Stomach (tissue), 9 donors: ENCODE measurements around the gene DPP6. TPM values are rescaled to one million over a fixed set of nuclear protein-coding genes. Genes with fewer than 3 reads are reported as not detected.

Experiments used
- DNase-seq, 2 donors: peaks; one replicate each; pipeline versions ENCODE4 v3.0.0 to v3.0.0-alpha.2; 2013 to 2019
- H3K27ac ChIP-seq, 5 donors: fragments of 200-600 bp in 4 of 5; sonication (generic) in 4 of 5; one replicate each; pipeline ENCODE4 v1.5.1; 2013 to 2019; ENCODE audit warnings: mild to moderate bottlenecking in 1 of 5, moderate library complexity in 1 of 5
- H3K27me3 ChIP-seq, 3 donors: fragments of 200-600 bp; sonication (generic); one replicate each; pipeline ENCODE4 v1.5.1; 2017 to 2019; ENCODE audit warnings: mixed run types in 1 of 3
- H3K36me3 ChIP-seq, 4 donors: fragments of 200-600 bp; sonication (generic); 1 replicate in 3 of 4; 2 replicates in 1 of 4; pipeline ENCODE4 v1.5.1; 2016 to 2019
- H3K4me1 ChIP-seq, 4 donors: fragments of 200-600 bp; sonication (generic); one replicate each; pipeline ENCODE4 v1.5.1; 2016 to 2019
- H3K4me3 ChIP-seq, 4 donors: fragments of 200-600 bp; sonication (generic) in 3 of 4; one replicate each; pipeline ENCODE4 v1.5.1; 2016 to 2019; ENCODE audit warnings: mild to moderate bottlenecking in 1 of 4
- H3K9me3 ChIP-seq, 4 donors: fragments of 200-600 bp; sonication (generic); one replicate each; pipeline ENCODE4 v1.5.1; 2016 to 2019
- CTCF ChIP-seq, 7 experiments: fragments of 450-650 bp in 4 of 7; fragments of 200-600 bp in 3 of 7; sonication (generic) in 3 of 7; IDR thresholded peaks; one replicate each; pipeline ENCODE4 v1.5.1; 2016 to 2019; ENCODE audit warnings: antibody characterized with exemption in 7 of 7, control low read depth in 2 of 7, mild to moderate bottlenecking in 1 of 7
- EP300 ChIP-seq: sonication (generic); formaldehyde crosslinking; IDR thresholded peaks from one replicate; pipeline ENCODE4 v1.6.1; 2017; ENCODE audit warnings: antibody characterized with exemption
- POLR2A ChIP-seq, 4 donors: fragments of 450-650 bp; IDR thresholded peaks; one replicate each; pipeline ENCODE4 v1.6.1; 2016; ENCODE audit warnings: antibody characterized with exemption in 4 of 4, control low read depth in 2 of 4, mild to moderate bottlenecking in 1 of 4, moderate library complexity in 1 of 4
- POLR2AphosphoS5 ChIP-seq, 3 donors: sonication (generic); formaldehyde crosslinking; IDR thresholded peaks; one replicate each; pipeline ENCODE4 v1.6.1; 2016; ENCODE audit warnings: antibody characterized with exemption in 3 of 3
- WGBS, 5 donors: extraction: QIAGEN DNeasy Blood & Tissue Kit in 3 of 5; methylation state at CpG; one replicate each; pipeline versions ENCODE4 v1.1.5 to v1.1.7; 2013 to 2018; 5-methylcytosine and 5-hydroxymethylcytosine counted together
- intact Hi-C: fragments of 100-400 bp; cut with DNase I; formaldehyde crosslinking; loops from one replicate; pipeline ENCODE4 v1.15.1; 2023; ENCODE audit warnings: low total_unique reads
- polyA plus RNA-seq, 3 donors: library from polyadenylated mRNA; stranded (reverse); fragments of 200-250 nt; gene quantifications; one replicate each; pipeline ENCODE4 v1.2.3, GENCODE V29; 2013
- total RNA-seq, 5 donors: library from RNA; depleted of rRNA; stranded (reverse); fragments of >200 nt; gene quantifications; one replicate each; pipeline versions ENCODE4 v1.1.0 to v1.2.3, GENCODE V29; 2014 to 2016
- donor health status: healthy with polysubstance abuse.
- donor health status: Bipolar disorder and iron deficiency.
- donor health status: healthy.

Gene DPP6
- total and polyA plus RNA-seq, 8 donors, result 0.15 to 29.8 (median 4.9) TPM

- H3K27ac ChIP-seq, result no peak overlapping the region
- TF ChIP-seq POLR2A (IDR thresholded peaks at IDR 0.05), result no peak
- TF ChIP-seq POLR2AphosphoS5 (IDR thresholded peaks at IDR 0.05), result no peak
- no peak for TF ChIP-seq CTCF (IDR thresholded peaks at IDR 0.05)
- TF ChIP-seq EP300, result no peak
- no peaks in the 10 kb centered on the region for H3K27me3 ChIP-seq
- no peak for DNase-seq
- no peaks in the 10 kb centered on the region for H3K36me3 ChIP-seq
- 37 to 90% (median 75%) methylated on average over 2 to 3 of the region's 3 CpGs for WGBS, 5 donors
- no peaks in the 10 kb centered on the region for H3K4me1 ChIP-seq
- no peak overlapping the region for H3K4me3 ChIP-seq
- intact Hi-C loops, result no loop called here
- H3K9me3 ChIP-seq, result no peaks in the 10 kb centered on the region
Observed at GRCh38 chr7:154571772-154572171, 519.6 kb downstream of the DPP6 start.

GRCh38 chr7:154574235-154574634, 522.0 kb downstream of the DPP6 start:
- no peak for DNase-seq

GRCh38 chr7:154575497-154575896, 523.3 kb downstream of the DPP6 start:
- TF ChIP-seq EP300 (no peak), POLR2A (IDR thresholded peaks at IDR 0.05) (no peak), CTCF (IDR thresholded peaks at IDR 0.05) (no peak), POLR2AphosphoS5 (IDR thresholded peaks at IDR 0.05) (no peak)
- 64 to 98% (median 93%) methylated on average over 3 of the region's 3 CpGs for WGBS, 5 donors
- Histone ChIP-seq H3K4me1 (no peaks in the 10 kb centered on the region), H3K27me3 (no peaks in the 10 kb centered on the region), H3K4me3 (no peak overlapping the region), H3K36me3 (no peaks in the 10 kb centered on the region), H3K9me3 (no peaks in the 10 kb centered on the region), H3K27ac (no peak overlapping the region)
- intact Hi-C loops, result no loop called here
- DNase-seq, result no peak

More at GRCh38 chr7:154574235-154574634, 522.0 kb downstream of the DPP6 start:
- no peak overlapping the region for H3K4me3 ChIP-seq
- intact Hi-C loops, result no loop called here
- 89 to 98% (median 95%) methylated on average over 2 of the region's 2 CpGs for WGBS, 5 donors
- TF ChIP-seq EP300, result no peak
- no peak for TF ChIP-seq CTCF (IDR thresholded peaks at IDR 0.05)
- no peak for TF ChIP-seq POLR2A (IDR thresholded peaks at IDR 0.05)
- no peak for TF ChIP-seq POLR2AphosphoS5 (IDR thresholded peaks at IDR 0.05)
- H3K27me3 ChIP-seq, result no peaks in the 10 kb centered on the region
- no peaks in the 10 kb centered on the region for H3K4me1 ChIP-seq
- no peaks in the 10 kb centered on the region for H3K9me3 ChIP-seq
- H3K27ac ChIP-seq, result no peak overlapping the region
- no peaks in the 10 kb centered on the region for H3K36me3 ChIP-seq

GRCh38 chr7:154576604-154577003, 524.4 kb downstream of the DPP6 start:
- no peaks in the 10 kb centered on the region for H3K36me3 ChIP-seq
- no peaks in the 10 kb centered on the region for H3K27me3 ChIP-seq
- no peaks in the 10 kb centered on the region for H3K4me1 ChIP-seq
- TF ChIP-seq POLR2A (IDR thresholded peaks at IDR 0.05) (no peak), CTCF (IDR thresholded peaks at IDR 0.05) (no peak), EP300 (no peak), POLR2AphosphoS5 (IDR thresholded peaks at IDR 0.05) (no peak)
- intact Hi-C loops, result no loop called here
- H3K27ac ChIP-seq, result no peak overlapping the region
- no peaks in the 10 kb centered on the region for H3K9me3 ChIP-seq
- WGBS, 5 donors, result 88 to 96% (median 91%) methylated on average over 7 of the region's 7 CpGs
- DNase-seq, result no peak
- no peak overlapping the region for H3K4me3 ChIP-seq
